Smooth muscle cell (in vitro differentiated cells): Measurements from ENCODE around the gene CETN1. TPM values are rescaled to one million over a fixed set of nuclear protein-coding genes. Genes with fewer than 3 reads are reported as not detected.

ENCODE experiments used
- DNase-seq: peaks from one replicate; lab custom pipeline; 2025; ENCODE audit not compliant: unreplicated experiment; lab: John Stamatoyannopoulos, UW
- H2AFZ ChIP-seq: fragments of 200-600 bp; sonication (generic); 2 replicates; pipeline ENCODE4 v1.6.0; 2016; ENCODE audit warnings: antibody characterized with exemption, low read depth, mild to moderate bottlenecking
- H3F3A ChIP-seq: fragments of 200-600 bp; sonication (generic); 2 replicates; pipeline ENCODE4 v1.6.0; 2017; ENCODE audit warnings: antibody characterized with exemption, low read depth
- H3K27ac ChIP-seq: fragments of 200-600 bp; sonication (generic); 2 replicates; pipeline ENCODE4 v1.5.1; 2016; ENCODE audit warnings: low read depth, mild to moderate bottlenecking
- H3K27me3 ChIP-seq: fragments of 200-600 bp; sonication (generic); 2 replicates; pipeline ENCODE4 v1.6.1; 2016; ENCODE audit warnings: low read depth, mild to moderate bottlenecking
- H3K36me3 ChIP-seq: fragments of 200-600 bp; sonication (generic); 2 replicates; pipeline ENCODE4 v1.5.1; 2016; ENCODE audit warnings: low read depth
- H3K4me1 ChIP-seq: fragments of 200-600 bp; sonication (generic); 2 replicates; pipeline ENCODE4 v1.5.1; 2016; ENCODE audit warnings: low read depth
- H3K4me2 ChIP-seq: fragments of 200-600 bp; sonication (generic); 2 replicates; pipeline ENCODE4 v1.6.0; 2016; ENCODE audit warnings: mild to moderate bottlenecking
- H3K4me3 ChIP-seq: fragments of 200-600 bp; sonication (generic); 2 replicates; pipeline ENCODE4 v1.5.1; 2016; ENCODE audit warnings: mild to moderate bottlenecking
- H3K79me2 ChIP-seq: fragments of 200-600 bp; sonication (generic); 2 replicates; pipeline ENCODE4 v1.6.0; 2016; ENCODE audit warnings: low read depth, mild to moderate bottlenecking
- H3K9ac ChIP-seq: fragments of 200-600 bp; sonication (generic); 2 replicates; pipeline ENCODE4 v1.6.0; 2016; ENCODE audit warnings: low read depth
- H3K9me3 ChIP-seq: fragments of 200-600 bp; sonication (generic); replicated peaks from 2 replicates; pipeline ENCODE4 v1.5.1; 2016; ENCODE audit warnings: low read depth
- H4K20me1 ChIP-seq: fragments of 200-600 bp; sonication (generic); 2 replicates; pipeline ENCODE4 v1.6.0; 2016; ENCODE audit warnings: low read depth
- WGBS: methylation state at CpG from one replicate; pipeline ENCODE4 v1.1.7; 2016; ENCODE audit warnings: low lambda C conversion rate; 5-methylcytosine and 5-hydroxymethylcytosine counted together
- polyA plus RNA-seq: library from polyadenylated mRNA; unstranded; fragments of >200 nt; fragmentation: Nextera tagmentation; extraction: Ambion mirVana; gene quantifications from 2 replicates; pipeline ENCODE4 v1.2.1, GENCODE V29; 2016
- total RNA-seq: library from RNA; depleted of rRNA; stranded (reverse); fragments of >200 nt; gene quantifications from 2 replicates; pipeline ENCODE4 v1.2.3, GENCODE V29; 2014
- TF ChIP-seq, protein P1 (sequence below): fragments of 200-600 bp; sonication (generic); IDR thresholded peaks from 2 replicates; pipeline ENCODE4 v1.5.1; 2017; ENCODE audit warnings: borderline replicate concordance, mild to moderate bottlenecking, antibody characterized with exemption; ENCODE audit not compliant: insufficient read depth, poor library complexity, severe bottlenecking

Gene CETN1
- total and polyA plus RNA-seq, 2 experiments from 2014 or later: not detected

DNA sequence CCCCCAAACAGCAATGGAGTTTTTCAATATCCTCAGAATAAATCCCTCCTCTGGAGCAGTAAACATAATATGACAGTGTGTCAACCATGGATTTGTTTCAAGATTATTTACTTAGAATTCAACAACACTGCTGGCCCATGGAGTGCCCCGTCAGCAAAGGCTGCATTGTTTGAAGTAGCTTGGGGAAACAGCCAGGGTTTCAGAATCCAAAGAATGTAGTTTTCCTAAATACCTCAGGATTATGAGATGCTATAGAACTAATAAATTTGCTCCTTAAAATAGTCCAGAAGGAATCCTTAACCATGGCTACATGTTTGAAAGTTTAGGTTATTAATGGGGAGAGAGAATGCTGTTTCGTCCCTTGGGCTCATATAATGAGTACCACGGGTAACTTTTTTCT, 13.1 kb upstream of the CETN1 start:
- no peak overlapping the region for H3K4me3 ChIP-seq
- TF ChIP-seq, protein P1, sequence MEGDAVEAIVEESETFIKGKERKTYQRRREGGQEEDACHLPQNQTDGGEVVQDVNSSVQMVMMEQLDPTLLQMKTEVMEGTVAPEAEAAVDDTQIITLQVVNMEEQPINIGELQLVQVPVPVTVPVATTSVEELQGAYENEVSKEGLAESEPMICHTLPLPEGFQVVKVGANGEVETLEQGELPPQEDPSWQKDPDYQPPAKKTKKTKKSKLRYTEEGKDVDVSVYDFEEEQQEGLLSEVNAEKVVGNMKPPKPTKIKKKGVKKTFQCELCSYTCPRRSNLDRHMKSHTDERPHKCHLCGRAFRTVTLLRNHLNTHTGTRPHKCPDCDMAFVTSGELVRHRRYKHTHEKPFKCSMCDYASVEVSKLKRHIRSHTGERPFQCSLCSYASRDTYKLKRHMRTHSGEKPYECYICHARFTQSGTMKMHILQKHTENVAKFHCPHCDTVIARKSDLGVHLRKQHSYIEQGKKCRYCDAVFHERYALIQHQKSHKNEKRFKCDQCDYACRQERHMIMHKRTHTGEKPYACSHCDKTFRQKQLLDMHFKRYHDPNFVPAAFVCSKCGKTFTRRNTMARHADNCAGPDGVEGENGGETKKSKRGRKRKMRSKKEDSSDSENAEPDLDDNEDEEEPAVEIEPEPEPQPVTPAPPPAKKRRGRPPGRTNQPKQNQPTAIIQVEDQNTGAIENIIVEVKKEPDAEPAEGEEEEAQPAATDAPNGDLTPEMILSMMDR: no peak
- H3F3A ChIP-seq: no peaks in the 10 kb centered on the region
- H3K4me1 ChIP-seq: peaks cover 4% of the 10 kb centered on the region
- no peaks in the 10 kb centered on the region for H3K9me3 ChIP-seq
- peak overlapping the region; percentile 25 for H3K4me2 ChIP-seq
- H3K27ac ChIP-seq: no peak overlapping the region
- no peaks in the 10 kb centered on the region for H3K27me3 ChIP-seq
- DNase-seq: no peak
- no peak overlapping the region for H2AFZ ChIP-seq
- H3K79me2 ChIP-seq: no peaks in the 10 kb centered on the region
- H4K20me1 ChIP-seq: no peaks in the 10 kb centered on the region
- H3K9ac ChIP-seq: no peak overlapping the region
- no peaks in the 10 kb centered on the region for H3K36me3 ChIP-seq
- 32% methylated on average over 3 of the region's 3 CpGs for WGBS

DNA sequence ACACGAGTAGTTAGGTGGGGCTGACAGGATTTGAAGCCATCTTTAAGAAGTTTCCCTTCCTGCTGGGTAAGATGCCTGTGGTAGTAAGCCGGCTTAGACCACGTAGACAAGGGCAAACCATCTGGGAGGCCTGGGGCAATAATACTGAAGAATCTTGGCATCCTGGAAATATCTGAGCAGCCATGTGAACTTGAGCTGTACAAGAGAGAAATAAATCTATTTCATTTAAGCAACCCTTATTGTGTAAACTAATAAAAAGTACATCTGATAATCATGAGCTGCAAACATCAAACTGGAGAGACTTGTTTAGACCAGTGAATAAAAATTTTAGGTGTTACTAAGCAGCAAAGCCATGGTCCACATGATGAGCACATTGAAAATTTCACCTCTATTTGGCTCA, 11.4 kb upstream of the CETN1 start:
- WGBS: 68% methylated on average over 3 of the region's 3 CpGs
- Histone ChIP-seq H3K27ac (no peak overlapping the region), H3K4me2 (no peak overlapping the region), H3F3A (no peaks in the 10 kb centered on the region), H3K4me3 (no peak overlapping the region), H4K20me1 (no peaks in the 10 kb centered on the region), H3K79me2 (no peaks in the 10 kb centered on the region), H2AFZ (no peak overlapping the region), H3K9ac (no peak overlapping the region), H3K4me1 (peaks cover 19% of the 10 kb centered on the region), H3K27me3 (no peaks in the 10 kb centered on the region), H3K36me3 (no peaks in the 10 kb centered on the region), H3K9me3 (no peaks in the 10 kb centered on the region)
- TF ChIP-seq, protein P1: no peak
- no peak for DNase-seq

DNA sequence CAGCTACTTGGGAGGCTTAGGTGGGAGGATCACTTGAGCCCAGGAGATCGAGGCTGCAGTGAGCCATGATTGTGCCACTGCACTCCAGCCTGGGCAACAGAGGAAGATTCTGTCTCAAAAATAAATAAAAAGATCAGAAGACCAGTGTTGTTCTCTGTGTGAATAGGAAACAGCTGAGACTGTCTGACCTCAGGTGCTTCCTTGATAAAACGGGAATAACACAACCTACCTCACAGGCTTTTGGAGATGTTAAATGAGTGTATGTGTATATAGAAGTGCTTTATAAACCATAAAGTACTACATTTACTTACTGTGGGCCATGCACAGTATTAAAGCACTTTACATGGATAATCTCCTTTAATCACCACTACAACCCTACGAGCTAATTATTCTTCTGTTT, 9.9 kb upstream of the CETN1 start:
- DNase-seq: no peak
- WGBS: 68% methylated on average over 3 of the region's 3 CpGs
- H3K27ac ChIP-seq: no peak overlapping the region
- no peaks in the 10 kb centered on the region for H3K27me3 ChIP-seq
- H2AFZ ChIP-seq: no peak overlapping the region
- no peaks in the 10 kb centered on the region for H3F3A ChIP-seq
- no peaks in the 10 kb centered on the region for H3K9me3 ChIP-seq
- no peaks in the 10 kb centered on the region for H4K20me1 ChIP-seq
- TF ChIP-seq, protein P1: no peak
- H3K4me2 ChIP-seq: no peak overlapping the region
- H3K9ac ChIP-seq: no peak overlapping the region
- H3K36me3 ChIP-seq: no peaks in the 10 kb centered on the region
- H3K4me1 ChIP-seq: peaks cover 33% of the 10 kb centered on the region
- no peak overlapping the region for H3K4me3 ChIP-seq
- H3K79me2 ChIP-seq: no peaks in the 10 kb centered on the region

DNA sequence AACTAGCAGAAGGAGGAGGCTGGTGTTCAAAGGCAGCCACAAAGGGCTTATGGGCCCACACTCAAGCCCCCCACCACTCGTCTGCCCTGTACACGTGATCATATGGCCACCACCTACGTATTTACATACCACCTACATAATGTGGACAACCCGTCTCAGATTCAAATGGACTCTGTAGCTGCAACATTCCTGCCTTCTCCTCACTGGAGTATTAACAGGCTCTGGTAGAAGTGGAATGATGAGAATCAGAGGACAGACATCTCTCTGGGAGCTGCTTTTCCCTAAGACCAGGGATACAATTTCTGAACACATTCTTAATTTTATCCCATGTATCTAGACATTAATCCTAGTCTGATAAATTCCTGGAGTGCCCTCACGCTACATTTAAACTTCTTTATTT, 9.5 kb upstream of the CETN1 start:
- Histone ChIP-seq H3K9me3 (no peaks in the 10 kb centered on the region), H3K27me3 (no peaks in the 10 kb centered on the region), H3K4me2 (no peak overlapping the region), H4K20me1 (no peaks in the 10 kb centered on the region), H2AFZ (no peak overlapping the region), H3K79me2 (no peaks in the 10 kb centered on the region), H3K36me3 (no peaks in the 10 kb centered on the region), H3F3A (no peaks in the 10 kb centered on the region), H3K4me3 (no peak overlapping the region), H3K27ac (no peak overlapping the region), H3K4me1 (peaks cover 38% of the 10 kb centered on the region), H3K9ac (no peak overlapping the region)
- 42% methylated on average over 5 of the region's 5 CpGs for WGBS
- TF ChIP-seq, protein P1: no peak
- no peak for DNase-seq
